ENCODE results near the gene ZSCAN29. TPM values are rescaled to one million over a fixed set of nuclear protein-coding genes. Genes with fewer than 3 reads are reported as not detected.
"Not testable (repeated sequence)": the region's sequence is repeated elsewhere in the genome, so short reads cannot be mapped to it uniquely, and the experiment has no call there.

Gene ZSCAN29
- total RNA-seq, 1 donor from 2014 or later: 118 TPM

GRCh38 chr15:43403616-43404015 is 32.8 kb upstream of the ZSCAN29 start:
- H3K36me3 Mint-ChIP-seq (ENCODE audit: unreplicated experiment): no peaks in the 10 kb centered on the region
- H3K4me3 Mint-ChIP-seq (ENCODE audit: unreplicated experiment): no peak overlapping the region
- DNase-seq: no peak
- TF ChIP-seq CTCF (IDR thresholded peaks at IDR 0.05; ENCODE audit: partially characterized antibody, unreplicated experiment): no peak
- no peaks in the 10 kb centered on the region for H3K9me3 Mint-ChIP-seq (ENCODE audit: unreplicated experiment)
- no peaks in the 10 kb centered on the region for H3K4me1 Mint-ChIP-seq (ENCODE audit: low read depth, unreplicated experiment)
- no peak overlapping the region for H3K27ac Mint-ChIP-seq (ENCODE audit: unreplicated experiment)
- no peaks in the 10 kb centered on the region for H3K27me3 Mint-ChIP-seq (ENCODE audit: unreplicated experiment)

DNA sequence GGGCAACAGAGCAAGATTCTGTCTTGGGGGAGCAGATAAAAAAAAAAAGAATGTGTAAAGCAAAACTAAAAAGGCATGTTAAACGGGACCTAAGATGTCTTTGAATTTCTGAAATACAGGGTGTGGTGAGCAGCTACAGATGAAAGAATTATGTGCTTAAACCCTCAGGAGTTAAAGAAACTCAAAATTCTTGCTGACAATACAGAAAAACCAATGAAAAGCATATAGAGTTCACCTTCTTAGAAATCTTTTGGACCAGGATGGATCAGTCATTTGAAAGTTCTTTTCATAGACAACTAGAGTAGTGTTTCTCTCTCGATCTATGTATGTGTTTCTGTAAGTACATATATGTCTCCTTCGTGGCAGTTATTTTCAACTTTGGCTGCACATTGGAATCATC is 31.4 kb upstream of the ZSCAN29 start:
- H3K27ac Mint-ChIP-seq (ENCODE audit: unreplicated experiment): no peak overlapping the region
- H3K4me1 Mint-ChIP-seq (ENCODE audit: low read depth, unreplicated experiment): no peaks in the 10 kb centered on the region
- no peak for TF ChIP-seq CTCF (IDR thresholded peaks at IDR 0.05; ENCODE audit: partially characterized antibody, unreplicated experiment)
- no peaks in the 10 kb centered on the region for H3K36me3 Mint-ChIP-seq (ENCODE audit: unreplicated experiment)
- H3K4me3 Mint-ChIP-seq (ENCODE audit: unreplicated experiment): no peak overlapping the region
- DNase-seq: no peak
- no peaks in the 10 kb centered on the region for H3K27me3 Mint-ChIP-seq (ENCODE audit: unreplicated experiment)
- H3K9me3 Mint-ChIP-seq (ENCODE audit: unreplicated experiment): no peaks in the 10 kb centered on the region

DNA sequence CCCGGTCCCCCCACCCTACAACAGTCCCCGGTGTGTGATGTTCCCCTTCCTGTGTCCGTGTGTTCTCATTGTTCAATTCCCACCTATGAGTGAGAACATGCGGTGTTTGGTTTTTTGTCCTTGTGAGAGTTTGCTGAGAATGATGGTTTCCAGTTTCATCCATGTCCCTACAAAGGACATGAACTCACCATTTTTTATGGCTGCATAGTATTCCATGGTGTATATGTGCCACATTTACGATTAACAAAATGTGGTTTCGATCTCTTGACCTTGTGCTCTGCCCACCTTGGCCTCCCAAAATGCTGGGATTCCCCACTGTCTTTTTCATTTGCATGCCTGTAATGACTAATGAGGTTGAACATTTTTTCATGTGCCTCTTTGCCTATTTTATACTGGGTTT is 22.7 kb upstream of the ZSCAN29 start:
- DNase-seq; H3K36me3 Mint-ChIP-seq (ENCODE audit: unreplicated experiment); H3K4me1 Mint-ChIP-seq (ENCODE audit: low read depth, unreplicated experiment); H3K9me3 Mint-ChIP-seq (ENCODE audit: unreplicated experiment); H3K4me3 Mint-ChIP-seq (ENCODE audit: unreplicated experiment); H3K27ac Mint-ChIP-seq (ENCODE audit: unreplicated experiment); H3K27me3 Mint-ChIP-seq (ENCODE audit: unreplicated experiment): not testable (repeated sequence)

DNA sequence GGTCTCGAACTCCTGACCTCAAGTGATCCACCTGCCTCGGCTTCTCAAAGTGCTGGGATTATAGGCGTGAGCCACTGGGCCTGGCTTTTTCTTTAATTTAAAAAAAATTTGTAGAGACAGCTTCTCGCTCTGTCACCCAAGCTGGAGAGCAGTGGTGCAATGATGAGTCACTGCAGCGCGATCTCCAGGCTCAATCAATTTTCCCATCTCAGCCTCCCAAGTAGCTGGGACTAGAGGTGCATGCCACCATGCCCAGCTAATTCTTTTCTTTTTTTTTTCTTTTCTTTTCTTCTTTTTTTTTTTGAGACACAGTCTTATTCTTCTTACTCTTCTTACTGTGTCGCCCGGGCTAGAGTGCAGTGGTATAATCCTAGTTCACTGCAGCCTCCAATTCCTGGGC is 19.9 kb upstream of the ZSCAN29 start:
- no peak for DNase-seq
- H3K4me1 Mint-ChIP-seq (ENCODE audit: low read depth, unreplicated experiment): no peaks in the 10 kb centered on the region
- peaks cover 4% of the 10 kb centered on the region for H3K36me3 Mint-ChIP-seq (ENCODE audit: unreplicated experiment)
- no peaks in the 10 kb centered on the region for H3K27me3 Mint-ChIP-seq (ENCODE audit: unreplicated experiment)
- no peaks in the 10 kb centered on the region for H3K9me3 Mint-ChIP-seq (ENCODE audit: unreplicated experiment)
- no peak overlapping the region for H3K27ac Mint-ChIP-seq (ENCODE audit: unreplicated experiment)
- no peak overlapping the region for H3K4me3 Mint-ChIP-seq (ENCODE audit: unreplicated experiment)
- TF ChIP-seq CTCF (IDR thresholded peaks at IDR 0.05; ENCODE audit: partially characterized antibody, unreplicated experiment): no peak

DNA sequence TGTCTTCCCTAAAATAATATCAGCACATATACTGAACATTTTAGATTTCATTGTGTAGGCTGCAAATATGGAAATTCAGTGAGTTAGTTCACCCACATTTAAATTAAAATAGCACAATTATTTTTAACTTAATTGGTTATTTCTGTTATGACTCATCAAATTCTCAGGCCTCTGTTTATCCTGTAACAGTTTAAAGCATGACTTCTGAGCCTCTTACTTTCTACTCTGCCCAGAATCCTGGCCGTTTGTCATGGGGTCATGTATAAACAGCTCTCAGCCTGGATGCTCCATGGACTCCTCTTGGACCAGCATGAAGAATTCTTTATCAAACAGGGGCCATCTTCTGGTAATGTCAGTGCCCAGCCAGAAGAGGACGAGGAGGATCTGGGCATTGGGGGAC is 12.2 kb upstream of the ZSCAN29 start:
- H3K4me1 Mint-ChIP-seq (ENCODE audit: low read depth, unreplicated experiment): no peaks in the 10 kb centered on the region
- no peaks in the 10 kb centered on the region for H3K27me3 Mint-ChIP-seq (ENCODE audit: unreplicated experiment)
- H3K27ac Mint-ChIP-seq (ENCODE audit: unreplicated experiment): no peak overlapping the region
- no peak overlapping the region for H3K4me3 Mint-ChIP-seq (ENCODE audit: unreplicated experiment)
- no peaks in the 10 kb centered on the region for H3K36me3 Mint-ChIP-seq (ENCODE audit: unreplicated experiment)
- no peak for DNase-seq
- H3K9me3 Mint-ChIP-seq (ENCODE audit: unreplicated experiment): no peaks in the 10 kb centered on the region
- TF ChIP-seq CTCF (IDR thresholded peaks at IDR 0.05; ENCODE audit: partially characterized antibody, unreplicated experiment): no peak

DNA sequence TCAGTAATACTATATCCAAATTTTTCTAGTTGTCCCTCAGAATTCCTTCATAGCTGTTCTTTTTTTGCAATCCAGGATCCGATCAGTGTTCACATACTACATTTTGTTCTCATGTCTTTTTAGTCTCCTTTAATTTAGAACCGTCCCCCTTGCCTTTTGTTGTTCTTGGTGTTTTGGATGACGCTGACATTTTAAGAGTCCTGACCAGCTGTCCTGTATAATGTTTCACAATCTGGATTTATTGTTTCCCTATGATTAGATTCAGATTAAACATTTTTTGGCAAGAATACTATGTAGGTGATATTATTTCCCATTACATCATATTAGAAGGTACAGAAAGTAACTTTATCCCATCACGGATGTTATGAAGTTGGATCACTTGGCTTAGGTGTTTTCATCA is 11.5 kb upstream of the ZSCAN29 start:
- no peak overlapping the region for H3K27ac Mint-ChIP-seq (ENCODE audit: unreplicated experiment)
- no peaks in the 10 kb centered on the region for H3K36me3 Mint-ChIP-seq (ENCODE audit: unreplicated experiment)
- H3K4me1 Mint-ChIP-seq (ENCODE audit: low read depth, unreplicated experiment): no peaks in the 10 kb centered on the region

More for the DNA sequence above, 11.5 kb upstream of the ZSCAN29 start:
- Mint-ChIP-seq H3K27me3 (ENCODE audit: unreplicated experiment) (no peaks in the 10 kb centered on the region), H3K4me3 (ENCODE audit: unreplicated experiment) (no peak overlapping the region), H3K9me3 (ENCODE audit: unreplicated experiment) (no peaks in the 10 kb centered on the region)
- TF ChIP-seq CTCF (IDR thresholded peaks at IDR 0.05; ENCODE audit: partially characterized antibody, unreplicated experiment): no peak
- no peak for DNase-seq

Data from glutamatergic neuron (in vitro differentiated cells).